DOHH2 (cell line): ENCODE data around the gene PGPEP1.
"Not testable (repeated sequence)": the region's sequence is repeated elsewhere in the genome, so short reads cannot be mapped to it uniquely, and the experiment has no call there.

Source experiments
- H3F3A ChIP-seq: fragments of 200-600 bp; sonication (generic), shearing (Covaris generic); 2 replicates; pipeline ENCODE4 v1.6.0; 2016; ENCODE audit warnings: antibody characterized with exemption, mild to moderate bottlenecking; ENCODE audit not compliant: control insufficient read depth, insufficient read depth
- H3K27ac ChIP-seq: fragments of 200-600 bp; sonication (generic); 2 replicates; pipeline ENCODE4 v1.5.1; 2014; ENCODE audit warnings: low read depth, mild to moderate bottlenecking, low read length, moderate library complexity
- H3K27me3 ChIP-seq: fragments of 200-600 bp; sonication (generic); 2 replicates; pipeline ENCODE4 v1.6.1; 2014; ENCODE audit warnings: mild to moderate bottlenecking, low read length, mixed read lengths; ENCODE audit not compliant: control insufficient read depth
- H3K36me3 ChIP-seq: fragments of 200-600 bp; sonication (generic); 2 replicates; pipeline ENCODE4 v1.6.1; 2014; ENCODE audit warnings: mild to moderate bottlenecking, low read length, moderate library complexity, mixed read lengths; ENCODE audit not compliant: control insufficient read depth
- H3K4me1 ChIP-seq: fragments of 200-600 bp; sonication (generic); 2 replicates; pipeline ENCODE4 v1.6.1; 2014; ENCODE audit warnings: mild to moderate bottlenecking, low read length, mixed read lengths; ENCODE audit not compliant: control insufficient read depth
- H3K4me2 ChIP-seq: fragments of 200-600 bp; sonication (generic); 2 replicates; pipeline ENCODE4 v1.6.0; 2014; ENCODE audit warnings: mild to moderate bottlenecking, low read length, moderate library complexity
- H3K4me3 ChIP-seq: fragments of 200-600 bp; sonication (generic); 2 replicates; pipeline ENCODE4 v1.5.1; 2014; ENCODE audit warnings: mild to moderate bottlenecking, low read length, mixed read lengths
- H3K79me2 ChIP-seq: fragments of 200-600 bp; sonication (generic); 2 replicates; pipeline ENCODE4 v1.6.1; 2014; ENCODE audit warnings: mild to moderate bottlenecking, low read length, mixed read lengths; ENCODE audit not compliant: control insufficient read depth
- H3K9me2 ChIP-seq: fragments of 200-600 bp; sonication (generic); replicated peaks from 2 replicates; pipeline ENCODE4 v1.6.1; 2014; ENCODE audit warnings: mild to moderate bottlenecking, low read length, mixed read lengths; ENCODE audit not compliant: control insufficient read depth
- H3K9me3 ChIP-seq: fragments of 200-600 bp; sonication (generic); 2 replicates; pipeline ENCODE4 v1.6.1; 2014; ENCODE audit warnings: antibody characterized with exemption, low read length, mixed read lengths; ENCODE audit not compliant: control insufficient read depth, insufficient read depth
- H4K20me1 ChIP-seq: fragments of 200-600 bp; sonication (generic); 2 replicates; pipeline ENCODE4 v1.6.0; 2014; ENCODE audit warnings: low read depth, mild to moderate bottlenecking, antibody characterized with exemption, low read length, moderate library complexity; ENCODE audit not compliant: control insufficient read depth, insufficient read depth
- CTCF ChIP-seq: fragments of 200-600 bp; sonication (generic); IDR thresholded peaks from one replicate; pipeline ENCODE4 v1.5.1; 2014; ENCODE audit warnings: antibody characterized with exemption, mild to moderate bottlenecking, low read depth, low read length; ENCODE audit not compliant: poor library complexity, severe bottlenecking
- EZH2phosphoT487 ChIP-seq: fragments of 200-600 bp; sonication (generic); IDR thresholded peaks from 2 replicates; pipeline ENCODE4 v1.6.1; 2017; ENCODE audit warnings: borderline replicate concordance, mild to moderate bottlenecking, antibody characterized with exemption, low read length, moderate library complexity, mixed read lengths

Gene PGPEP1

GRCh38 chr19:18350490-18350889, 10.1 kb downstream of the PGPEP1 start:
- no peak overlapping the region for H3K4me3 ChIP-seq
- no peaks in the 10 kb centered on the region for H3K27me3 ChIP-seq
- TF ChIP-seq EZH2phosphoT487 = no peak
- no peaks in the 10 kb centered on the region for H4K20me1 ChIP-seq
- no peaks in the 10 kb centered on the region for H3F3A ChIP-seq
- no peaks in the 10 kb centered on the region for H3K36me3 ChIP-seq
- H3K27ac ChIP-seq = no peak overlapping the region
- H3K9me2 ChIP-seq = no peaks in the 10 kb centered on the region
- H3K9me3 ChIP-seq = no peaks in the 10 kb centered on the region
- no peaks in the 10 kb centered on the region for H3K79me2 ChIP-seq
- no peaks in the 10 kb centered on the region for H3K4me1 ChIP-seq
- H3K4me2 ChIP-seq = no peak overlapping the region

GRCh38 chr19:18351544-18351943, 11.1 kb downstream of the PGPEP1 start:
- no peaks in the 10 kb centered on the region for H3K36me3 ChIP-seq
- no peaks in the 10 kb centered on the region for H3K9me3 ChIP-seq
- H3F3A ChIP-seq = no peaks in the 10 kb centered on the region
- H3K79me2 ChIP-seq = no peaks in the 10 kb centered on the region
- H3K27ac ChIP-seq = no peak overlapping the region
- H4K20me1 ChIP-seq = no peaks in the 10 kb centered on the region
- no peaks in the 10 kb centered on the region for H3K4me1 ChIP-seq
- no peak overlapping the region for H3K4me2 ChIP-seq
- no peaks in the 10 kb centered on the region for H3K27me3 ChIP-seq
- no peaks in the 10 kb centered on the region for H3K9me2 ChIP-seq
- TF ChIP-seq CTCF (no peak), EZH2phosphoT487 (no peak)
- H3K4me3 ChIP-seq = no peak overlapping the region

- H3K27ac ChIP-seq = no peak overlapping the region
- no peaks in the 10 kb centered on the region for H3K79me2 ChIP-seq
- H3K4me3 ChIP-seq = no peak overlapping the region
- H3F3A ChIP-seq = no peaks in the 10 kb centered on the region
- no peaks in the 10 kb centered on the region for H3K36me3 ChIP-seq
- H3K27me3 ChIP-seq = no peaks in the 10 kb centered on the region
- no peaks in the 10 kb centered on the region for H3K9me2 ChIP-seq
- no peak for TF ChIP-seq EZH2phosphoT487
- no peak for TF ChIP-seq CTCF
- H4K20me1 ChIP-seq = no peaks in the 10 kb centered on the region
- H3K4me2 ChIP-seq = no peak overlapping the region
- H3K4me1 ChIP-seq = no peaks in the 10 kb centered on the region
- no peaks in the 10 kb centered on the region for H3K9me3 ChIP-seq
Measured at GRCh38 chr19:18353378-18354005, 13.1 kb downstream of the PGPEP1 start.

GRCh38 chr19:18354743-18355142, 14.3 kb downstream of the PGPEP1 start:
- H3K9me2 ChIP-seq, H3K4me3 ChIP-seq, H3K27me3 ChIP-seq, H4K20me1 ChIP-seq, H3K79me2 ChIP-seq, H3K4me1 ChIP-seq, H3K27ac ChIP-seq, H3F3A ChIP-seq, H3K9me3 ChIP-seq, H3K36me3 ChIP-seq, H3K4me2 ChIP-seq: not testable (repeated sequence)
